ENCODE measurements around the gene CD58.

Gene CD58

GRCh38 chr1:116491700-116492357, 79.0 kb downstream of the CD58 start:
- DNase-seq = no peak

GRCh38 chr1:116490588-116490987, 80.2 kb downstream of the CD58 start:
- no peak for DNase-seq

- no peak for DNase-seq
These were observed 81.6 kb downstream of the CD58 start for GRCh38 chr1:116489231-116489697.

GRCh38 chr1:116488071-116488470, 82.8 kb downstream of the CD58 start:
- no peak for DNase-seq

GRCh38 chr1:116487583-116487982, 83.2 kb downstream of the CD58 start:
- DNase-seq = no peak

GRCh38 chr1:116487031-116487430, 83.8 kb downstream of the CD58 start:
- no peak for DNase-seq

GRCh38 chr1:116486424-116486823, 84.4 kb downstream of the CD58 start:
- DNase-seq = no peak

GRCh38 chr1:116485976-116486375, 84.8 kb downstream of the CD58 start:
- DNase-seq = no peak

- peak; percentile 94 for DNase-seq
These were observed 85.6 kb downstream of the CD58 start for GRCh38 chr1:116485071-116485735.

GRCh38 chr1:116483481-116484309, 87.1 kb downstream of the CD58 start:
- DNase-seq = peak; percentile 37

GRCh38 chr1:116482490-116482889, 88.3 kb downstream of the CD58 start:
- DNase-seq = no peak

GRCh38 chr1:116481934-116482333, 88.9 kb downstream of the CD58 start:
- DNase-seq = no peak

- DNase-seq = no peak
These were observed 92.2 kb downstream of the CD58 start for GRCh38 chr1:116478621-116479020.

GRCh38 chr1:116477429-116477828, 93.4 kb downstream of the CD58 start:
- no peak for DNase-seq

GRCh38 chr1:116476321-116476720, 94.5 kb downstream of the CD58 start:
- DNase-seq = no peak

- DNase-seq = no peak
These were observed 95.0 kb downstream of the CD58 start for GRCh38 chr1:116475850-116476218.

GRCh38 chr1:116474921-116475849, 95.6 kb downstream of the CD58 start:
- DNase-seq = no peak

- no peak for DNase-seq
These were observed 98.3 kb downstream of the CD58 start for GRCh38 chr1:116472431-116472961.

GRCh38 chr1:116471241-116471640, 99.6 kb downstream of the CD58 start:
- no peak for DNase-seq

- no peak for DNase-seq
These were observed 100.2 kb downstream of the CD58 start for GRCh38 chr1:116470671-116471070.

GRCh38 chr1:116466810-116467557, 103.8 kb downstream of the CD58 start:
- no peak for DNase-seq
